Measurements from ENCODE around the gene CASS4. TPM values are rescaled to one million over a fixed set of nuclear protein-coding genes. Genes with fewer than 3 reads are reported as not detected.
A peak's percentile ranks its signal among the peaks of the same experiment; 100 is the strongest.

Gene CASS4
- polyA plus RNA-seq, 1 donor (not counting 4 experiments of a cell fraction or from before 2014, with no cell fraction given), result 0.01 TPM

DNA sequence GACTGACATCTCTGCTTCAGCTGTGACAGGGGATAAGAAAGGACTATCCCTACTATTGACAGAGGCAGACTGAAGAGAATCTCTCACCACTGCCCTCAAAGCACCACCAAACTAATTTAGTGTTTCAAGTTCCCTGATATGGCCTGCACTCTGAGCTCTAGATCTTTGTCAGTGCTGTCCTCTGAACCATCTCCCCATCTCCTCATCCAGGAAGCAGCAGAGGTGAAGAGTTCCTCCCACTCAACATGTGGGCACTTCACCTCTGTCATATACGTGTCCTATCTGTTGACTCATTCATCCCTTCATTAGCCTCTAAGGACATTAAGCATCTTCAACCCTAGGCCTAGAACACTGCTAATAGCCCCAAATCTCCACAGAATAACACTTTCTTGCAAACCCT is 39.2 kb upstream of the CASS4 start:
- Histone ChIP-seq H3K36me3 (ENCODE audit: control insufficient read depth in 2 of 2, extremely low read depth in 1 of 2, insufficient read depth in 2 of 2, low read length in 2 of 2) (peaks cover 6 to 20% of the 10 kb centered on the region in 2 experiments), H3K9me1 (ENCODE audit: control insufficient read depth, extremely low read depth, insufficient read depth, low read length) (peaks cover 2% of the 10 kb centered on the region), H4K20me1 (ENCODE audit: control insufficient read depth, extremely low read depth, insufficient read depth, low read length) (no peaks in the 10 kb centered on the region), H3K4me3 (ENCODE audit: control insufficient read depth in 2 of 3, extremely low read depth in 1 of 3, insufficient read depth in 2 of 3, low read depth in 1 of 3, low read length in 3 of 3) (no peak overlapping the region), H3K27ac (ENCODE audit: control insufficient read depth, insufficient read depth, low read length) (no peak overlapping the region), H3K79me2 (ENCODE audit: control insufficient read depth, insufficient read depth, low read length) (peaks cover 21% of the 10 kb centered on the region), H3K9me3 (ENCODE audit: control insufficient read depth, low read depth, low read length) (no peaks in the 10 kb centered on the region), H3K4me1 (ENCODE audit: control insufficient read depth, extremely low read depth, insufficient read depth, low read length) (peaks cover 4% of the 10 kb centered on the region), H2AFZ (ENCODE audit: control insufficient read depth, low read length) (no peak overlapping the region), H3K27me3 (ENCODE audit: control insufficient read depth, extremely low read depth, insufficient read depth, low read length) (no peaks in the 10 kb centered on the region), H3K4me2 (ENCODE audit: control insufficient read depth, extremely low read depth, insufficient read depth, low read depth, low read length) (no peak overlapping the region), H3K9ac (ENCODE audit: control insufficient read depth, extremely low read depth, insufficient read depth, low read length) (no peak overlapping the region)
- FAIRE-seq, result no peak
- dilution Hi-C loops (cut with MboI; ENCODE audit: extremely low pct_ligation_motif_present, low sequenced_read_pairs), result no loop called here
- no peak for DNase-seq (ENCODE audit: low read depth, low spot score)
- TF ChIP-seq, protein P1, sequence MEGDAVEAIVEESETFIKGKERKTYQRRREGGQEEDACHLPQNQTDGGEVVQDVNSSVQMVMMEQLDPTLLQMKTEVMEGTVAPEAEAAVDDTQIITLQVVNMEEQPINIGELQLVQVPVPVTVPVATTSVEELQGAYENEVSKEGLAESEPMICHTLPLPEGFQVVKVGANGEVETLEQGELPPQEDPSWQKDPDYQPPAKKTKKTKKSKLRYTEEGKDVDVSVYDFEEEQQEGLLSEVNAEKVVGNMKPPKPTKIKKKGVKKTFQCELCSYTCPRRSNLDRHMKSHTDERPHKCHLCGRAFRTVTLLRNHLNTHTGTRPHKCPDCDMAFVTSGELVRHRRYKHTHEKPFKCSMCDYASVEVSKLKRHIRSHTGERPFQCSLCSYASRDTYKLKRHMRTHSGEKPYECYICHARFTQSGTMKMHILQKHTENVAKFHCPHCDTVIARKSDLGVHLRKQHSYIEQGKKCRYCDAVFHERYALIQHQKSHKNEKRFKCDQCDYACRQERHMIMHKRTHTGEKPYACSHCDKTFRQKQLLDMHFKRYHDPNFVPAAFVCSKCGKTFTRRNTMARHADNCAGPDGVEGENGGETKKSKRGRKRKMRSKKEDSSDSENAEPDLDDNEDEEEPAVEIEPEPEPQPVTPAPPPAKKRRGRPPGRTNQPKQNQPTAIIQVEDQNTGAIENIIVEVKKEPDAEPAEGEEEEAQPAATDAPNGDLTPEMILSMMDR (optimal IDR thresholded peaks at IDR 0.05 in 1 of 3, IDR thresholded peaks at IDR 0.05 in 1 of 3, conservative IDR thresholded peaks at IDR 0.05 in 1 of 3; ENCODE audit: extremely low read depth in 1 of 3, insufficient read depth in 2 of 3, low read length in 3 of 3), result no peak
- TF ChIP-seq EZH2 (IDR thresholded peaks at IDR 0.05; ENCODE audit: low read length), result no peak

DNA sequence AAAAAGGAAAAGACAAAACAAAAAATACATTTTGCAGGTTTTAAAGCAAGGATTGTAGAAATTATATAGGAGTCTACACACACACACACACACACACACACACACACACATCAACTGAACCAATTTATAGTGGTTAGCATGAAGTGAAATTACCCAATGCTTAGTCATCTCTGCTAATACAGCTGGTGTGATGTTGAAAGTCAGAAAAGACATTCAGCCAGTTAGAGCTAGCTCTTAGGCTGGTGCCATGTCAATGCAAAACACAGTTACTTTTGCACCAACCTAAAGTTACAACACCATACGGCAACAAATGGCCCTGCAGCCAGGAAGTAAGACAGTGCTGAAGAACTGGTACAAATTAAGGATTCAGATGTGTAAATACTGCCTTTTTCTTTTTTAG is 38.1 kb upstream of the CASS4 start:
- H3K79me2 ChIP-seq (ENCODE audit: control insufficient read depth, insufficient read depth, low read length), result peaks cover 27% of the 10 kb centered on the region
- dilution Hi-C loops (cut with MboI; ENCODE audit: extremely low pct_ligation_motif_present, low sequenced_read_pairs), result no loop called here
- no peak overlapping the region for H2AFZ ChIP-seq (ENCODE audit: control insufficient read depth, low read length)
- no peak overlapping the region for H3K4me2 ChIP-seq (ENCODE audit: control insufficient read depth, extremely low read depth, insufficient read depth, low read depth, low read length)
- no peak overlapping the region for H3K9ac ChIP-seq (ENCODE audit: control insufficient read depth, extremely low read depth, insufficient read depth, low read length)
- H3K4me3 ChIP-seq (ENCODE audit: control insufficient read depth in 2 of 3, extremely low read depth in 1 of 3, insufficient read depth in 2 of 3, low read depth in 1 of 3, low read length in 3 of 3), result no peak overlapping the region
- H3K4me1 ChIP-seq (ENCODE audit: control insufficient read depth, extremely low read depth, insufficient read depth, low read length), result peaks cover 4% of the 10 kb centered on the region
- H3K27me3 ChIP-seq (ENCODE audit: control insufficient read depth, extremely low read depth, insufficient read depth, low read length), result no peaks in the 10 kb centered on the region
- DNase-seq (ENCODE audit: low read depth, low spot score), result peak; percentile 74
- TF ChIP-seq, protein P1 (optimal IDR thresholded peaks at IDR 0.05 in 1 of 3, IDR thresholded peaks at IDR 0.05 in 1 of 3, conservative IDR thresholded peaks at IDR 0.05 in 1 of 3; ENCODE audit: extremely low read depth in 1 of 3, insufficient read depth in 2 of 3, low read length in 3 of 3), result no peak
- no peak for TF ChIP-seq EZH2 (IDR thresholded peaks at IDR 0.05; ENCODE audit: low read length)
- peaks cover 2% of the 10 kb centered on the region for H3K9me1 ChIP-seq (ENCODE audit: control insufficient read depth, extremely low read depth, insufficient read depth, low read length)
- H3K9me3 ChIP-seq (ENCODE audit: control insufficient read depth, low read depth, low read length), result no peaks in the 10 kb centered on the region
- no peak overlapping the region for H3K27ac ChIP-seq (ENCODE audit: control insufficient read depth, insufficient read depth, low read length)
- FAIRE-seq, result peak; percentile 70
- no peaks in the 10 kb centered on the region for H4K20me1 ChIP-seq (ENCODE audit: control insufficient read depth, extremely low read depth, insufficient read depth, low read length)
- H3K36me3 ChIP-seq (ENCODE audit: control insufficient read depth in 2 of 2, extremely low read depth in 1 of 2, insufficient read depth in 2 of 2, low read length in 2 of 2), result peaks cover 6 to 22% of the 10 kb centered on the region in 2 experiments

Data from keratinocyte (primary cell).